Caco-2 (cell line): Measurements from ENCODE around the gene C9orf72. TPM values are rescaled to one million over a fixed set of nuclear protein-coding genes. Genes with fewer than 3 reads are reported as not detected.

Experiments used
- Bru-seq: library from RNA; stranded (reverse); fragments of 400-500 nt; gene quantifications from one replicate; lab custom pipeline; 2021; lab: Mats Ljungman, UMichigan
- BruChase-seq, 2 experiments: library from RNA; stranded (reverse); fragments of 400-500 nt; gene quantifications; one replicate each; lab custom pipeline; 2021; lab: Mats Ljungman, UMichigan
- BruUV-seq: library from RNA; stranded (reverse); fragments of 400-500 nt; replicated peaks from 2 replicates; lab custom pipeline; 2021; lab: Mats Ljungman, UMichigan
- CTCF ChIA-PET: fragments of 300-600 bp; sonication (Branson Sonifier 250); formaldehyde crosslinking; loops from one replicate; lab custom pipeline; 2022; ENCODE audit warnings: antibody characterized with exemption; lab: Charles Lee
- POLR2A ChIA-PET: fragments of 300-600 bp; sonication (Branson Sonifier 250); formaldehyde crosslinking; loops from one replicate; lab custom pipeline; 2022; ENCODE audit warnings: antibody characterized with exemption; lab: Charles Lee
- DNase-seq, 2 experiments: peaks; one replicate each; pipeline versions ENCODE4 v3.0.0 to v3.0.0-alpha.2; 2020 to 2022
- H3K27me3 ChIP-seq: replicated peaks from 2 replicates; pipeline ENCODE4 v1.6.0; 2011; ENCODE audit warnings: low read length; ENCODE audit not compliant: control insufficient read depth, insufficient read depth
- H3K36me3 ChIP-seq: 2 replicates; pipeline ENCODE4 v1.5.1; 2011; ENCODE audit warnings: low read length; ENCODE audit not compliant: control insufficient read depth, insufficient read depth
- H3K4me1 ChIP-seq: fragments of 250-450 bp; sonication (Bioruptor Pico); 2 replicates; pipeline ENCODE4 v1.5.1; 2020; ENCODE audit warnings: mild to moderate bottlenecking
- H3K4me3 ChIP-seq: 2 replicates; pipeline ENCODE4 v1.5.1; 2011; ENCODE audit warnings: low read depth, mild to moderate bottlenecking, control low read depth, low read length
- H3K9me3 ChIP-seq: fragments of 250-450 bp; sonication (Bioruptor Pico); 2 replicates; pipeline ENCODE4 v1.5.1; 2020; ENCODE audit warnings: mild to moderate bottlenecking, moderate library complexity
- H3K27ac Mint-ChIP-seq: one replicate; pipeline ENCODE4 v1.8.0; 2022; ENCODE audit warnings: mixed read lengths; ENCODE audit not compliant: unreplicated experiment
- H3K27me3 Mint-ChIP-seq: one replicate; pipeline ENCODE4 v1.8.0; 2022; ENCODE audit warnings: mixed read lengths; ENCODE audit not compliant: insufficient read depth, unreplicated experiment
- H3K36me3 Mint-ChIP-seq: one replicate; pipeline ENCODE4 v1.8.0; 2022; ENCODE audit warnings: mild to moderate bottlenecking, mixed read lengths; ENCODE audit not compliant: insufficient read depth, unreplicated experiment
- H3K4me1 Mint-ChIP-seq: one replicate; pipeline ENCODE4 v1.8.0; 2022; ENCODE audit warnings: low read depth, mixed read lengths; ENCODE audit not compliant: unreplicated experiment
- H3K4me3 Mint-ChIP-seq: one replicate; pipeline ENCODE4 v1.8.0; 2022; ENCODE audit warnings: mild to moderate bottlenecking, moderate library complexity, mixed read lengths; ENCODE audit not compliant: unreplicated experiment
- H3K9me3 Mint-ChIP-seq: one replicate; pipeline ENCODE4 v1.8.0; 2022; ENCODE audit warnings: mixed read lengths; ENCODE audit not compliant: unreplicated experiment
- intact Hi-C: fragments of 100-400 bp; cut with micrococcal nuclease; formaldehyde crosslinking; loops from one replicate; pipeline ENCODE4 v1.10.0; 2022; ENCODE audit not compliant: unreplicated experiment
- long read RNA-seq: library from polyadenylated mRNA; stranded (forward); transcript quantifications from one replicate; pipeline ENCODE4 v2.0.0, GENCODE V29; 2022
- total RNA-seq: library from RNA; stranded (reverse); gene quantifications from 2 replicates; pipeline ENCODE4 v1.2.3, GENCODE V29; 2022
- TF ChIP-seq, protein P1 (sequence below), 2 experiments: fragments of 200-600 bp in 1 of 2; IDR thresholded peaks; 1 replicate in 1 of 2; 2 replicates in 1 of 2; pipeline versions ENCODE4 v1.5.1 to v1.8.0; 2011 to 2022; ENCODE audit warnings: antibody characterized with exemption in 1 of 2, control low read depth in 1 of 2, inconsistent platforms in 1 of 2, low read depth in 1 of 2, low read length in 1 of 2, mild to moderate bottlenecking in 1 of 2, moderate library complexity in 1 of 2; ENCODE audit not compliant: insufficient read depth in 1 of 2, severe bottlenecking in 1 of 2, unreplicated experiment in 1 of 2

C9orf72 gene, protein sequence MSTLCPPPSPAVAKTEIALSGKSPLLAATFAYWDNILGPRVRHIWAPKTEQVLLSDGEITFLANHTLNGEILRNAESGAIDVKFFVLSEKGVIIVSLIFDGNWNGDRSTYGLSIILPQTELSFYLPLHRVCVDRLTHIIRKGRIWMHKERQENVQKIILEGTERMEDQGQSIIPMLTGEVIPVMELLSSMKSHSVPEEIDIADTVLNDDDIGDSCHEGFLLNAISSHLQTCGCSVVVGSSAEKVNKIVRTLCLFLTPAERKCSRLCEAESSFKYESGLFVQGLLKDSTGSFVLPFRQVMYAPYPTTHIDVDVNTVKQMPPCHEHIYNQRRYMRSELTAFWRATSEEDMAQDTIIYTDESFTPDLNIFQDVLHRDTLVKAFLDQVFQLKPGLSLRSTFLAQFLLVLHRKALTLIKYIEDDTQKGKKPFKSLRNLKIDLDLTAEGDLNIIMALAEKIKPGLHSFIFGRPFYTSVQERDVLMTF
- total RNA-seq, result 3.2 and 3.6 TPM in 2 replicates
- percentile 52 among the genes with signal in this experiment for Bru-seq, nascent RNA
- percentile 56 among the genes with signal in this experiment for BruChase-seq, experiment 1, labeled RNA remaining after a 2-hour chase
- percentile 45 among the genes with signal in this experiment for BruChase-seq, experiment 2, labeled RNA remaining after a 6-hour chase
- long read RNA-seq, partial matches to known transcripts, result 1 of 4 reads
- long read RNA-seq, other reads (novel, unspliced or antisense), result 1 of 4 reads

DNA sequence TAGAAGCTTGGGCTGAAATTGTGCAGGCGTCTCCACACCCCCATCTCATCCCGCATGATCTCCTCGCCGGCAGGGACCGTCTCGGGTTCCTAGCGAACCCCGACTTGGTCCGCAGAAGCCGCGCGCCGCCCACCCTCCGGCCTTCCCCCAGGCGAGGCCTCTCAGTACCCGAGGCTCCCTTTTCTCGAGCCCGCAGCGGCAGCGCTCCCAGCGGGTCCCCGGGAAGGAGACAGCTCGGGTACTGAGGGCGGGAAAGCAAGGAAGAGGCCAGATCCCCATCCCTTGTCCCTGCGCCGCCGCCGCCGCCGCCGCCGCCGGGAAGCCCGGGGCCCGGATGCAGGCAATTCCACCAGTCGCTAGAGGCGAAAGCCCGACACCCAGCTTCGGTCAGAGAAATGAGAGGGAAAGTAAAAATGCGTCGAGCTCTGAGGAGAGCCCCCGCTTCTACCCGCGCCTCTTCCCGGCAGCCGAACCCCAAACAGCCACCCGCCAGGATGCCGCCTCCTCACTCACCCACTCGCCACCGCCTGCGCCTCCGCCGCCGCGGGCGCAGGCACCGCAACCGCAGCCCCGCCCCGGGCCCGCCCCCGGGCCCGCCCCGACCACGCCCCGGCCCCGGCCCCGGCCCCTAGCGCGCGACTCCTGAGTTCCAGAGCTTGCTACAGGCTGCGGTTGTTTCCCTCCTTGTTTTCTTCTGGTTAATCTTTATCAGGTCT, at the start of gene C9orf72:
Gene C9orf72, minus strand, starts transcription at position 564 of the 716 bp plus-strand sequence. CDS start 6,361 bp downstream, outside the sequence.
- CTCF ChIA-PET, result no interaction called here

DNA sequence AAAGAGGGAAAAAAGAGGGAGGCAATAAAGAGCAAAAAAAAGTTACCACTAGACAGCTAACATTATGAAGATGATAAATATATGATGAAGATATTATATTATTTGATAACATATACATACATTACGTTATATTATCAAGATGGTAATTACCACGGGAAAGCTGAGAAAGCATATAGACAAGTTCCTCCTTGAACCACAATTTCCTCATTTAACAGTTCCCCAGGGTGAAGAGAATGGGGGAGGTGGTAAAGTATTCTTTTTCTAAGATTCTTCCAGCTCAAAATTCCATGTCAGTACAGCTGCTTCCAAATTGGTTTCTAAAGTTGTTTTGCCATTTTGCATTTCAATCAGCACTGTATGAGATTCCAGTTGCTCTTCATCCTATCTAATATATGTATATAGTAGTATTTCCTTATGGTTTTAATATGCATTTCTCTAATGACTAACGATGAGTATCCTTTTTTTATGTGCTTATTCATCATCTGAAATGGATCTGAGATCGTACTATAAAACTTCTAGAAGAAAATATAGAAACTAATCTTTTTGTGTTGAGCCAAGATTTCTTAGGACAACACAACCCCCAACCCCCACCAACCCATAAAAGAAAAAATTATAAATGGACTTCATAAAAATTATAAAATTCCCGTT, 49.5 kb upstream of the C9orf72 start:
- H3K27ac Mint-ChIP-seq, result no peak overlapping the region
- H3K27me3 Mint-ChIP-seq, result no peaks in the 10 kb centered on the region
- BruUV-seq, result no TSS peak
- ChIA-PET CTCF (no interaction called here), POLR2A (no interaction called here)
- Histone ChIP-seq H3K36me3 (no peaks in the 10 kb centered on the region), H3K27me3 (no peaks in the 10 kb centered on the region), H3K4me3 (no peak overlapping the region), H3K9me3 (no peaks in the 10 kb centered on the region), H3K4me1 (no peaks in the 10 kb centered on the region)
- TF ChIP-seq, protein P1, sequence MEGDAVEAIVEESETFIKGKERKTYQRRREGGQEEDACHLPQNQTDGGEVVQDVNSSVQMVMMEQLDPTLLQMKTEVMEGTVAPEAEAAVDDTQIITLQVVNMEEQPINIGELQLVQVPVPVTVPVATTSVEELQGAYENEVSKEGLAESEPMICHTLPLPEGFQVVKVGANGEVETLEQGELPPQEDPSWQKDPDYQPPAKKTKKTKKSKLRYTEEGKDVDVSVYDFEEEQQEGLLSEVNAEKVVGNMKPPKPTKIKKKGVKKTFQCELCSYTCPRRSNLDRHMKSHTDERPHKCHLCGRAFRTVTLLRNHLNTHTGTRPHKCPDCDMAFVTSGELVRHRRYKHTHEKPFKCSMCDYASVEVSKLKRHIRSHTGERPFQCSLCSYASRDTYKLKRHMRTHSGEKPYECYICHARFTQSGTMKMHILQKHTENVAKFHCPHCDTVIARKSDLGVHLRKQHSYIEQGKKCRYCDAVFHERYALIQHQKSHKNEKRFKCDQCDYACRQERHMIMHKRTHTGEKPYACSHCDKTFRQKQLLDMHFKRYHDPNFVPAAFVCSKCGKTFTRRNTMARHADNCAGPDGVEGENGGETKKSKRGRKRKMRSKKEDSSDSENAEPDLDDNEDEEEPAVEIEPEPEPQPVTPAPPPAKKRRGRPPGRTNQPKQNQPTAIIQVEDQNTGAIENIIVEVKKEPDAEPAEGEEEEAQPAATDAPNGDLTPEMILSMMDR (IDR thresholded peaks at IDR 0.05; ENCODE audit: insufficient read depth in 1 of 2, low read depth in 1 of 2, low read length in 1 of 2, severe bottlenecking in 1 of 2, unreplicated experiment in 1 of 2), result no peak
- no peaks in the 10 kb centered on the region for H3K9me3 Mint-ChIP-seq
- DNase-seq, result no peak
- peaks cover 6% of the 10 kb centered on the region for H3K4me1 Mint-ChIP-seq
- no peak overlapping the region for H3K4me3 Mint-ChIP-seq
- no peaks in the 10 kb centered on the region for H3K36me3 Mint-ChIP-seq
- intact Hi-C loops, result no loop called here

More for the DNA sequence above, at the start of gene C9orf72:
- Mint-ChIP-seq H3K36me3 (peaks cover 11% of the 10 kb centered on the region), H3K27me3 (no peaks in the 10 kb centered on the region), H3K4me3 (peak within 1 kb of the TSS; percentile 92), H3K4me1 (no peaks in the 10 kb centered on the region), H3K27ac (peak within 1 kb of the TSS; percentile 97), H3K9me3 (peaks cover 3% of the 10 kb centered on the region)
- Histone ChIP-seq H3K4me3 (peak within 1 kb of the TSS; percentile 45), H3K27me3 (no peaks in the 10 kb centered on the region), H3K4me1 (no peaks in the 10 kb centered on the region), H3K36me3 (no peaks in the 10 kb centered on the region), H3K9me3 (no peaks in the 10 kb centered on the region)
- no TSS peak for BruUV-seq
- intact Hi-C loops, result no loop called here
- TF ChIP-seq, protein P1 (IDR thresholded peaks at IDR 0.05; ENCODE audit: insufficient read depth in 1 of 2, low read depth in 1 of 2, low read length in 1 of 2, severe bottlenecking in 1 of 2, unreplicated experiment in 1 of 2), result no peak
- DNase-seq, result peak; percentile 34 to 46
- POLR2A ChIA-PET, result no interaction called here
